NCI-H2081 treated with DMSO at 0.1 percent for 48 hours (cell line): ENCODE results near the gene JCHAIN.
"Not testable (repeated sequence)": the region's sequence is repeated elsewhere in the genome, so short reads cannot be mapped to it uniquely, and the experiment has no call there.

Experiments used
- DNase-seq: peaks from one replicate; lab custom pipeline; 2025; lab: John Stamatoyannopoulos, UW

JCHAIN gene

DNA sequence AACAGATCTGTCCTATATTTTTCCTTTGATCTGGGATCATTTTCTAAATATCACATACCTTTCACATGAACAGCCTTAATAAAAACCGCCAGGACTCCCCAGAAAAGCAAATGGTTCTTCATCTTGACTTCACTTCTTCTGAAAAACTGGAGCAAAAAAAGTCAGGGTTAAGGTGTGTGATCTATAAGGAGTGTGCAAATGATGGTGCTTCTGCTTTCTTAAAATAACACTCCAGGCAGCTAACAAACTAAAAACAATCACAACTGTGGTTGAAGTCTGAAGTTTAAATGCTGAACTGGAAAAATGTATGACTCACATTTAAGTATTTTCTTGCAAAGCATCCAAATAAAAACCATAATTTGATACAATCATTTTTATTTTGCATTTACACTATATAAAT lies at the start of gene JCHAIN:
Gene JCHAIN, minus strand, starts transcription at position 140 of the 400 bp plus-strand sequence. Its CDS starts 18 bp downstream, at position 122.
- DNase-seq, result no peak

DNA sequence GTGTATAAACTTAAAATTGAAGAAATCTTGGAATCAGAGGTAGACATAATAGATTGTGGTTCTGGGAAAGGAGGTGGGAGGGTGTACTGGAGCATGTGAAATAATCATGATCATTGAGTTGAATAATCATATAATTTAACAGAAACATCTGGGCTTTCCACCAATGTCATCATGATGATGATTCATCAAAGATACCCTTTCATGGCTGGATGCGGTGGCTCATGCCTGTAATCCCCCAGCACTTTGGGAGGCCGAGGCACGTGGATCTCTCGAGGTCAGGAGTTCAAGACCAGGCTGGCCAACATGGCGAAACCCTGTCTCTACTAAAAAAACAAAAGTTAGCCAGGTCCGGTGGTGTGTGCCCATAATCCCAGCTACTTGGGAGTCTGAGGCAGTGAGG lies 48.8 kb upstream of the JCHAIN start:
- DNase-seq, result no peak

DNA sequence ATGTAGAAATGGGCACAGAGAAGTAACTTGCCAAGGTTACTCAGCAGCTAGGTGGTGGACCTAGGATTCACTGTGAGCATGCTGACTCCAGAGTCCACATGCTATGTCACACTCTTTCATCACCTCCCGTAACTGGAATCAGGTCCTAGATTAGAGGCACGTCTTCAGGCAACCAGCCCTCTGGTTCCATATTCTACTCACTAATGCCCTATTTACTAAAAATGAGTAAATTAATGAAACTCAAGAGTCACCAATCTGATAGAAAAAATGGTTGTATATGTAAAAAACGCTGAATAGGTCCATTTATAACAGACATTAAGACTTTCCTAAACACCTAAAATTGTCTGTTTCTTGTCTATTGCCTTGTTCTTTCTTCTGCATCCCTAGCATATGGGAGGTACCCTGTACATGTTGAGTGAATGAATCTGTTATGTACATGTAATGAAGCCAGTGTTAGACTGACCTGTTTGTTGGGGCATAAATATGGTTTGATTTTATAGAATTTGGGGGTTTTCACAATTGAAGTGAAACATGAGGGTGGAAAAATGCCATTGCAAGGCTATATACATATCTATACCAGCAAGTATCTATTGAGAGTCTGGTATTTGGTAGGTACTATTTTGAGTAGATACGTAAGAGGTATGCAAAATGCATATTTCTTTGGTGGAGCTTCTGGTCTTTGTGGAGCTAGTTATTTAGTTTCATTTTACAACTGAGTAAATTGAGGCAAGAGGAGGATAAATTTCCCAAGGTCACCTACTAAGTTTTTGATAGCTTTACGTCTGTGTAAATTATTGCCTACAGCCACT lies 48.0 kb upstream of the JCHAIN start:
- no peak for DNase-seq

DNA sequence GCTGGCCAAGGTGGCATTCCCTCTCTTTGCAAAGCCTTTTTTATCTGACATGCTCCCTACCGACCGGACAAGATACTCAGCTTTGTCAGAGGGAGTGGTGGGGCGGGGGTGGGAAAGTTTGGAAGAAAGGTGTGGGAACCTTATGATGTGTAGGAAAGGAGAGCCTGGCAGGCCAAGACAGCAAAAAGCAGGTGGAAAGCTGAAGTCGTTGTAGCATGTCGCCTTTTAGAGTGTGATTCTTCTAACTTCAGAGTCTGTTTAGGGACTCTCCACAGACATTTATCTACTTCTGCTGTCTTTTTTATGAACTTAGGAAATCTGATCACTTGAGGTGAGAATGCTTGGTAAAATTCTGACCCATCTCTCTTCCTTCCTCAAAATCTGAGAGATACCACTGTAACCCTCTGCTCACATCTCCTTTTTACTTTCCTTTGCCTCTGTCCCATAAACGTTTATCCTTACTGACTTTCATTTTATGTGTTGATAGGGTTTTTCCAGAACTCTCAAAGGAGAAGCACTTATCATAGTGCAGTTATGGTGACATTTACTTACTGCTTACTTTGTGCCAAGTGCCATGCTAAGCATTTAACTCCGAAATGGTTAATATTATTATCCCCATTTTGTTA lies 47.3 kb upstream of the JCHAIN start:
- no peak for DNase-seq

DNA sequence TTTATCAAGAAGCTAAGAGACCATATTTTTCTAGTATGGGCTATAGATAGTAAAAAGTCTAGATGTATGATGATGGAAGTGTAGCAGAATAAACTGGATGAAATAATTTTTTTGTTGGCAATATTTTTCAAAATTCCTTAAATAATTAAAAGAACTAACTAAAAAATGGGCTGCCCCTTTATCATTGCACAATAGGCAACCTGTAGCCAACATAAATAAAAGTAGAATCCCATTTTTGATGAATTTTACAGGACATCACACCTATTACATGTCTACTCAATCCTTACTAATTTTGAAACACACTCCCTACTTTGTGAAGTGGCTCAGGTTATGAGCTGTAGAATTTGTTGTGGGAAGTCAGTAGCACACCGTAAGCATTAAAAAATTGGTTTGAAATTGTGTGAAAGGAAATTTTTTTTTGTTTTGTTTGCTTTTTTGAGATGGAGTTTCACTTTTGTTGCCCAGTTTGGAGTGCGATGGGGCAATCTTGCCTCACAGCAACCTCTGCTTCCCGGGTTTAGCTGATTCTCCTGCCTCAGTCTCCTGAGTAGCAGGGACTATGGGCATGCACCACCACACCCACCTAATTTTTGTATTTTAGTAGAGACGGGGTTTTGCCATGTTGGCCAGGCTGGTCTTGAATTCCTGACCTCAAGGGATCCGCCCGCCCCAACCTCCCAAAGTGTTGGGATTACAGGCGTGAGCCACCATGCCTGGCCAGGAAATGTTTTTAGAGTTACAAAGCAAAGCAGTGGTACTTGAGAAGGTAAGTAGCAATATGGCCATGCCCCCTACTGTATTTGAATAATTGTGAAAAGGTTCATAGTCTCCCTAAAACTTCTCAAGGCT lies 46.5 kb upstream of the JCHAIN start:
- no peak for DNase-seq

DNA sequence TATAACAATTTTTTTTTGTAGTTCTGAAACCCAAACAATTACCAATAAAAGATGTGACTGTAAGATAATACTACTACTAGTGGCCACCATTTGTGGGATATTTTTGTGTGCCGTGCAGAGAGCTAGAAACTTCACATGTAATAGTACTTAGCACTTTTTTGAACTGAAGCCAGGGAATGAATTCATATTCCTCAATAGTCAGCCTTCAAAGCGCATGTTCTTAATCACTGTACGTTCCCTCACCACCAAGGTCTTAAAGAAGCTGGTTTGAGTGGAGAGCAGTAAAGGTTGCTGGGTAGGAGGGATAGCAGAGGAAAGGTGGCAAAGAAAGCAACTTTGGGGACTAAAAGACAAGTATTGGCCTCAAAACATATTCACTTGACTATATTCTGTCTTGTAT lies 45.8 kb upstream of the JCHAIN start:
- no peak for DNase-seq

DNA sequence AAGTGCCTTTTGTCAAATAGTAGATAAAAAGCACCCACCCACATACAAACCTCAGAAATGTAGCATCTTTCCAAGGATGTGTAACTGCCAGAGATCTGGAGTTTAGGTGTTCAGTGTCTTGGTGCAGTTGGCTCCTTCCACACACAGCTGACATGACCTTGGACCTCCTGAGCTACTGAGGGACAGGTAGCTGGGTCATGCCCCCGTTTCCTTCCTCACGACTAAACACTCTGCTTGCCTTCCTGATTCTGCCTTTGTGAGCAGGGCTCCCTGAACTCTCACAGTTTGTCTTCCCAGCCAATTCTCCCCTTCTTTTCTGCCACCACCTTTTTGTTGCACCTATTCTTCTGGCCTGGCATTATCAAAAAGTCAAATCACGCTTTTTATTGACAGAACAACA lies 45.3 kb upstream of the JCHAIN start:
- no peak for DNase-seq

DNA sequence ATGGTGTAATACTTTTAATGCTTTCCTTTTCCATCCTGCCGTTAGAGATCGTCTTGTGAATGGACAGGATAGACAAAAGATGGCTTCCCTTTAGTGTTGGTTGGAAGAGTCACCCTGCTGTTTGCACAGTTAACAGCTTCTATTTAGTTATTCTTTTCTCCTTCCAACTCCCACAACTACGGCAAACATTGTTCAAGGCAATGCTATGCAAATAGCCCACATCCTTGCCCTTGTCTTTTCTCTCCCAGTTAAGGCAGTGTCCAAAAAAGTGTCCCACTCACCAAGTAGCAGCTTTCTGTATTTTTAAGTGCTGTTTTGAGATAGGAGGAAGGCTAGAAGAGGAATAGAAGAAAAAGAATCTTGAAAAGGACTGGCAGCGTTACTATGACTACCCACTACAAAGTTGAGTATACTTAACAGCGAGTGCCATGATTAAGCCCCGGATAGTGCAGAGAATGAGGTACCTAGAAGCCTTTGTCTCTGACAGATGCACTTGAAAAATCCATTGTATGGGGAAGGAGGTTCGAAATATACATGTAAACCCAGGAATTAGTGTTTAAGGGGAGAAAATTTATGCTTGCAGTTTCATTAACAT lies 43.4 kb upstream of the JCHAIN start:
- no peak for DNase-seq

DNA sequence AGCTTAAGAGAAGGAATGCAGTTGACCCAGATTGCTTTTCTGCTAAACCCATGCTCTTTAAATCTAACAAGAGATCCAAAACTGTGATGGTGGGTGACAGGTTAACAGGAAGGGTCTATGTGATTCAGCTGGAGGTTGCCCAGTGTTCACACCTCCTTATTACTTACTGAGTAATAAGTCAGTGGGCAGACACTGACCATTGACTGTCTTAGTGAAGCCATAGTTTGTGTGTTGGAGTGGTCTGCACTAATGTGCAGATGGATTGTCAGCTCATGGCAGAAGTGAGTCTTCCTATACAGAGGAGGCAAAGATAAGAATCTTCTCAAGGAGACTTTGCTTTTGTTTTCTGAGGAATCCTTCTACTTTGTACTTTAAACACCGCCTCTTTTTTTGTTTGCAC lies 40.2 kb upstream of the JCHAIN start:
- DNase-seq, result no peak

DNA sequence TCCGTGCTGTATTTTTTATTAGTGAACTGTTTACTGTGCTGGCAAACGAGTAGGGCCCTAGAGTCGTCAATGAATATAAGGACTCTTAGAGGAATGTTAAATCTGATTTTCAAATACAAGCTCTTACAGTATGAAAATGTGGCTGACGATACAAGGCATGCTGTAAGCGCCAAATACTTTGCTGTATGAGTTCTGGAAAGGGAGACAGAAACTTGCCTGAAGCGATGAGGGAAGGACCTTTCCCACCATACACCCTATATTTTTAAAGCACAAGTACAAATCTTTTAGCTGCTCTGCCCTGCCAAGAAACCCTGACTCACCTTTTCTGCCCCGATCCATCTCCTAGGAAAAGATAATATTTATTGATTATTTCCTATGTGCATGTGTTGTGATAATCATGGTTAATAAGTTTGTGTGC lies 39.7 kb upstream of the JCHAIN start:
- DNase-seq, result no peak

DNA sequence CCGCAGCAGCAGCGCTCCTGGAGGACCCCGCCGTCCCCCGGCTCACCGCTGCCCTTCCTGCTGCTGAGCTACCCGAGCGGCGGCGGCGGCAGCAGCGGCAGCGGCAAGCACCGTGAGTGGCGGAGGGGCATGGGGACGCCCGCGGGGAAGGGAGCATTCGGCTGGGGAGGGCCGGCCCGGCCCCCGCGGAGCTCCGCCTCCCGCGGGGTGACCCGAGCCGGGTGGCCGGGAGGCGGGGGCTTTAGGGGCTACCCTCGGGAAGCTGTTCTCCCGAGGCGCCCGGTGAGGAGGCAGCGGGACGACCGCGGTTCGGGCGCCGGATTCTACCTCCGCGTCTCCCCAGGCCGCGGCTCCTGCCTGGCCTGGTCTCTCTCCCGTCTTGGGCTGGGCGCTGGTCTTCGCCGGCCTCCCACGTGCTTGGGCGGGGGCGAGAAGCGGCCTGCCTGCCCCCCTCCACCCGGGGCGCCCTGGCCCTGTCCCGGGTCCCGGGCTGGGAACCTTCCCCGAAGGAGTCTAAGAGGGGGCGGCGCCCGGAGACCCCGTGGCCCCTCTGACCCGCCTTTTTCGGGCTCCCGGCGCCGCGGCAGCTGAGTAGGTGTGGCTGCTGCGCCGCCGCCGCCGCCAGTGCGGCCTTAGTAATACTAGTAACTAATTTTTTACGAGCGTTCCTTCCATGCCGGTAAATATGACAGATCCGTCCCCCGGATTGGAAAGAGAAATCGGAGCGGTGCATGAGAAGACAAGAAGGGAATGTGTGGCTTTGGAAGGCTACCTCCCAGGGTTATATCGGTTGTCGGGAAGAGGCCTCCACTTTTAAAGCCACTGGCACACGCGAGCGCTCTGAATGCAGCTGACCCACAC lies 39.1 kb upstream of the JCHAIN start:
- DNase-seq, result no peak

DNA sequence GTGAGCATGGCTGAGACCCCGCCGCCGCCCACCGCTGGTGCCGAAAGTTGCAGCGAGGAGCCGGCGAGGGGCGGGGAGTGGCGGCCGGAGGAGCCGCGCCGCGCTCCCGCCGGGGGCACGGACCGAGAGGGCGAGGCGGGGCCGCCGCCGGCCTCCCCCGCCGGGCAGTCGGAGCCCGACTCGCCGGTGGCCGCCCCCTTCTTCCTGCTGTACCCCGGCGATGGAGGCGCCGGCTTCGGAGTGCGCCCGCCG lies 38.5 kb upstream of the JCHAIN start:
- no peak for DNase-seq

DNA sequence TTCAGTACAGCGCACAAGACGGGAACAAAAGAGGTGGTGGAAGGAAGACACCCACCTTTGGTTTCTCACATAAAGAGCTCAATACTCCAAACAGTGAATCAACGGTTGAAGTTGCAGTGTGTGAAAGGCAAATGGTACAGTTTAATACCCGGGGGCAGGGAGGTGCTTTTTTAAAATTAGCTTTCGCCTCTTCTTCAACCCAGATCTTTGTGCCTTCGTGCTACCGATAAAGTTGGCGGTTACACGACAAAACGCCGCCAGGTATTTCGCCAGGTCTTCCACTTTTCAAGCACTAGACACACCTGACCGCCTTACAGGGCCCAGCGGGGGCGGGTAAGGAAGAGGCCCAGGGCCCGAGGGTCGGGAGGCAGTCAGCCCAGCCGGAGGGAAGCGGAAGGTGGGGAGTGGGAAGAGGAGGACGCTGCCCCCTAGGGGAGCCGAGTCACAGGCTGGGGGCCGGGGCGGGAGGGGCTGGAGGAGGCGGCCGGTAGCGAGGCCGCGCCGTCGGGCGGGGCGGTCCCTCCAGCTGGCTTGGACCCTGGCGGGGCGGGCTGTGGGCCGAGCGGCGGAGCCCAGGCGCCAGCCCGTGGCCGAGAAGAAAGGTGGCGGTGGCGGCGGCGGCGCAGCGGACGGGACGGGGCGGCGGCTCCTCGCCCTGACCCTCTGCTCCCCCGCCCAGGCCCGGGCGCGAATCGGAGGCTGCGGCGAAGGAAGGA lies 38.1 kb upstream of the JCHAIN start:
- DNase-seq, result no peak

DNA sequence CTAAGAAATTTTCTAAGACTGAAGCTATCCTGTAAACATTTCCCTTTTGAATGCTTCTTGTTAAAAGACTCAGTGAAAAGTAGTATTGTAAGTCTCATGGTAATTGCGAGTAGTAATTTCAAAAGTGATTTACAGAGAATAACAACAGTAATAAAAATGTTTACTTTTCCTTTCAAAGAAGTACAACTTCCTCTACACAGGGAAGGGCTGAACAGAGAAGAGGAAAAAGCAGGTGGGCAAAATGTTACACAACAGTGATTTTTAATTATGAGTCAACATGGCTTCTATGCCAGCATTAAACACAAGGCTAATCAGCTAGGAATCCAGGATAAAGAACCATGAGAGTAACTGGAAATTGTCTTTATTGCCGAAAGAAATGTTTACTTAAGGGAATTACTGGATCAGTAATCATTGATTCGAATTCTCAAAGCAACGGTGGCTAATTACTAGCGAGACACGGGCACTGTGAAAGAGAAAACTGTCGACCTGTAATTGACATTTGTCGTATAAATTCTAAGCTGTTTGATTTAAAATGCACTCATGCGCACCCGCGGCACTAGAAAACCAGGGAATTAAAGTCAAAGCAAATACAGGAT lies 37.4 kb upstream of the JCHAIN start:
- DNase-seq, result peak; percentile 38

DNA sequence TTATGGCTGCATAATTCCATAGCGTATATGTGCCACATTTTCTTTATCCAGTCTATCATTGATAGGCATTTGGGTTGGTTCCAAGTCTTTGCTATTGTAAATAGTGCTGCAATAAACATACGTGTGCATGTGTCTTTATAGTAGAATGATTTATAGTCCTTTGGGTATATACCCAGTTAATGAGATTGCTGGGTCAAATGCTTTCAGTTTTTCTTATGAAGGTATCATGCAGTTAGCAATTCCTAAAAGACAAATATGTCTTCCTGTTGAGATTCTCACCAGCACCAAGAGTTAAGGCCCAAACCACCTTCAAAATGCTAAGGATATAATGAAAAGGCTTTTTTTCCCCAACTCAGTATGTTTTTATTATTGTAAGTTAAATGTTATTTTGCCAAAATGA lies 36.3 kb upstream of the JCHAIN start:
- not testable (repeated sequence) for DNase-seq

DNA sequence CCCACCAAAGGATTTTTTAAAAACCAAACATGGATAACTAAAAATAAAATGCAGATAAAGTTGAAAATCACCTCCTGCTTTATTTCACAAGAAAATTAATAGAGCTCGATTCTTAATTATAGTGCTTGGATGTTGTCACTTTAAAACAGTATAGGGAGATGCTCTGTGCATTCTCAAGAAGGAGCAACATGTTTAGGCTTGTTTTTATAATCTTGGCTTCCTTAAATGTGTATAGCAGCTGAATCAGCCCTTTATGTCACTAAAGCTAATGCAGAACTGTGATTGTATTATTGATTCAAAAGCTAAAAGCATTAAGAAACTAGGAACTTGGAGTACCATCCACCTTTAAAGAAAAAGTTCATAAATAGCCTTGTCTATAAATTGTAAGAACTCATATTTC lies 35.0 kb upstream of the JCHAIN start:
- no peak for DNase-seq

DNA sequence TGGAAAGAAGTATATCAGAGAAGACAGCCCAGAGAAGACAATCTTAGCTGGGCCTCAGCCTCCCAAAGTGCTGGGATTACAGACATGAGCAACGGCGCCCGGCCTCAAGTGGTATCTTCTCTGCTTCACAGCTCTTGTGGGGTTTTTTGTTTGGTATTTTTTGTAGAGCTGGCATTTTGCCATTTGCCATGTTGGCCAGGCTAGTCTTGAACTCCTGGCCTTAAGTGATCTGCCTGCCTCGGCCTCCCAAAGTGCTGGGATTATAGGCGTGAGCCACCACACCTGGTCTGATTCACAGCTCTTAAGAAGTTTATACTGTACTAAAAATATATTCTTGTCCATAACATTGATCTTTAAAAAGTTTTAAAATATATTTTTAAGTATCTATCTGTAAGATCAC lies 34.4 kb upstream of the JCHAIN start:
- no peak for DNase-seq

DNA sequence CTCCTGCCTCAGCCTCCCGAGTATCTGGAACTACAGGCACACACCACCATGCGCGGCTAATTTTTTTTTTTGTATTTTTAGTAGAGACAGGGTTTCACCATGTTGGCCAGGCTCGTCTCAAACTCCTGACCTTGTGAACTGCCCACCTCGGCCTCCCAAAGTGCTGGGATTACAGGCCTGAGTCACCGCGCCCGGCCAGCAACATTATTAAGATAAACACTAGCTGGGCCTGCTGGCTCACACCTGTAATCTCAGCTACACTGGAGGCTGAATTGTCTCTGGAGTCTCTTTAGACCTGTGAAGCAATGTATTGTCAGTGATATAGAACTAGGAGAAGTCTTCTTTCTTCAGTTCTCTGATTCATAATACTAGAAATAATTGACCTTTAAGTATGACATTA lies 32.1 kb upstream of the JCHAIN start:
- not testable (repeated sequence) for DNase-seq

DNA sequence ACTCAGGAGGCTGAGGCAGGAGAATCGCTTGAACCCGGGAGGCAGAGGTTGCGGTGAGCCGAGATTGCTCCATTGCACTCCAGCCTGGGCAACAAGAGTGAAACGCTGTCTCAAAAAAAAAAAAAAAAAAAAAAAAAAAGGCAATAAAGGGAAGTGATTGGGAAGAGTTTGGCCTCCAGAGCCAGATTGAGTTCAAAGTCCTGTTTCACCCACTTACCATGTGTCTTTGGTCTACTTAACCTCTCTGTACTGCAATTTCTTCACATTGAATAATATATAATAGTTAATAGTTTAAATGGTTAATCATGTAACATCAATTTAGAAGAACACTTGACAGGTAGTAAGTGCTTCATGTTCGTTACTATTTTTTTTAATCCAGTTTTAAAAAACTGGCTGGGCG lies 28.3 kb upstream of the JCHAIN start:
- DNase-seq, result not testable (repeated sequence)

DNA sequence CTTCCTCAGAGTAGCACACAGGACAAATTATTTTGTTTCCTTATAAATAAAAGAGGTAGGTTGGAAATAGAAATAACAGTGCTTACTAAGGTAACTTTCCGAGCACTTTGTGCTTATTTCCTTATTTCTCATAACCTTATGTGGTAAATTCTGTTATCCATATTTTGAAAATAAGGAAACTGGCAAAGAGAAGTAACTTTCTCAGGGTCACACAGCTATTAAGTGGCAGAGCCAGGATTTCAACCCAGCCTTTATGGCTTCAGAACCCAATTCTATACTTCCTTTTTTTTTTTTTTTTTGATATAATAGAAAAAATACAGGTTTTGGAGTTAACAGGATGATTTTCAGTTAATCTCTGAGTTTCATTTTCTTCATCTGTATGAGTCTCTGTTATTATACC lies 25.4 kb upstream of the JCHAIN start:
- DNase-seq, result no peak

DNA sequence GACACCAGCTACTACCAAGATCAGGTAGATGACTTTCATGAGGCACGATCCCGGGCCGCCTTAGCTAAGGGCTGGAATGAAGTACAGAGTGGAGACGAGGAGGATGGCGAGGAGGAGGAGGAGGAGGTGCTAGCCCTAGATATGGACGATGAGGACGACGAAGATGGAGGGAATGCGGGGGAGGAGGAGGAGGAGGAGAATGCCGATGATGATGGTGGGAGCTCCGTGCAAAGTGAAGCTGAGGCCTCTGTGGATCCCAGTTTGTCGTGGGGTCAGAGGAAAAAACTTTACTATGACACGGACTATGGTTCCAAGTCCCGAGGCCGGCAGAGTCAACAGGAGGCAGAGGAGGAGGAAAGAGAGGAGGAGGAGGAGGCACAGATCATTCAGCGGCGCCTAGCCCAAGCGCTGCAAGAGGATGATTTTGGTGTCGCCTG lies 22.5 kb upstream of the JCHAIN start:
- no peak for DNase-seq
